ENCODE data around the gene SLC44A2.
"Not testable (repeated sequence)": the region's sequence is repeated elsewhere in the genome, so short reads cannot be mapped to it uniquely, and the experiment has no call there.

Gene SLC44A2

DNA sequence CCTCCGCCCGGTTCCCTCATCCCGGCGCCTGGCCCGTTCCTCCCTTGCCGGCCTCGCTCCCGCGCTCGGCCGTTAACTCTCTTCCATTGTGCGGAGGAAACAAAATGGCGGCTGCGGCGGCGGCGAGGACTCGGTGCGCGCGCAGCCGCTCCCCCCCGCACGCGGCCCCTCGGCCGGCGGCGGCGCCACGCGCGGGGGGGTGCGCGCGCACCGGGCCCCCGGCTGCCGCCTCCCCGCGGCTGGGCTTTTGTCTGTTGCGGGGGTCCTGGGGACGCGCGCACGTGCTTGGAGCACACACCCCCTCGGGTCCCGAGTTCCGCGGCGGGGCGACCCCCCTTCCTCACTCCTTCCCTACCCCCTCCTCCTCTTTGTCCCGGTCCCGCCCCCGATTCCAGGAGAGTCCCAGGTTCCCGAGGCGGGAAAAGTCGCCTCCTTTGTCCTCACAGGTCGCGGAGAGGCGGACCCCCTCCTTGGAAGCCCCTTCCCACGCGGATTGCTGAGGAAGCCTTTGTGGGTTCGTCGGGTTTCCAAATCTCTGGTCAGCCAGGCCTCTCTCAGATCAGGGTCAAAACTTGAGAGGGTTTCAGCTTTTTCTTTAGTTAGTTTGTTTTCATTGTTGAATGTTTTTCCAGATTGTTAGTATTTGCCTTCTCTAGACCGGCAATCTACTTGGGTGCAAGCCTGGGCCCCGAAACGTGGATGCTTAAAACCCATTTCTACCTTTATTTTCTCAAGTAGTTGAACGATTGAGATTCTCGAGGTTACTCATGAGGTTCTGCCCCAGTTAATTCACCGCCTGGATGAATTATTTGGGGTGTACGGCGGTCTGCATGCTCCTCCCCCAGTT, 29.5 kb downstream of the SLC44A2 start:
- H3K27ac Mint-ChIP-seq = peak overlapping the region; percentile 99
- H3K27me3 Mint-ChIP-seq = no peaks in the 10 kb centered on the region
- peak overlapping the region; percentile 94 for H3K4me3 Mint-ChIP-seq
- H3K36me3 Mint-ChIP-seq = peaks cover 17% of the 10 kb centered on the region
- H3K9me3 Mint-ChIP-seq = no peaks in the 10 kb centered on the region
- ATAC-seq = peak; percentile 17
- peaks cover 46% of the 10 kb centered on the region for H3K4me1 Mint-ChIP-seq

DNA sequence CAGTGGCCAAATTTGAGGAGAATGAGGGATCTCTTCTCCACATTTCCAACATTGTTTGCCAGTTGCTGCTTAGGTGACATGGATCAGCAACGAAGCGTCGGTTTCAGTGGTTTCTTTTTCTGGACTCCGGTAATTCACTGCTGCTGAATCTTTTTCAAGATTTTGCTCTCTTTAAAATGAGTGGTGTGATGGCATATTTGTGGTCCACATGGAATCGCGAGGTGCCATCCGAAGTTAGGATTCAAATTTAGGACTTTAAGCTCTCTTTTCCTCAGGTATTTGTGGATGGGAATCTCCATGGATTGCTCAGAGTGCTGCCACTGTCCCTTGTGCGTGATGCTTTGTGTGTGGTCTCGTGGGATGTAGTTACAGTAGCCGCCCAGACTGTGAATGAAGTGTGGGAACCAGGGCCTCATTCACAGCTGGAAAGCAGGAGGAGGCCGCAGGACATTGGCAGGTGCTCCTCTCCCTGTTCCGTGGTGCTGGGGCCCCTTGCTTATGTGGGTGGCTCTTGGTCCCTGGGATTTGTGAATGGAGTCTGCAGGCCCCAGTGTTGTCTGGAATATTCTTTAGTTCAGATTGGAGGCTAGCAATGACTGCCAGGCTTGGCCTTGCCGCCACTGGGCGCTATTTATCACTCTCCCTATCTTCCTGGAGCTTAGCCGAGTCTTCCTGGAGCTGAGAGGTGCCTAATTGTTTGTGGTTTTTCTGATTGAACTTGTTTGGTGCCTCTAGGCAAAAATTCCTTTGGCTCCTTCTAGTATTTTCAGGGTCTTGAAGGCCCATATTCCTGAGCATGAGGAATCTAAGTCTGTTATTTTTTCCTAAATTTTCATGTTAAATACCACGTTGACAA, 30.3 kb downstream of the SLC44A2 start:
- H3K9me3 Mint-ChIP-seq = no peaks in the 10 kb centered on the region
- peak overlapping the region; percentile 99 for H3K27ac Mint-ChIP-seq
- peaks cover 17% of the 10 kb centered on the region for H3K36me3 Mint-ChIP-seq
- H3K27me3 Mint-ChIP-seq = no peaks in the 10 kb centered on the region
- H3K4me1 Mint-ChIP-seq = peaks cover 54% of the 10 kb centered on the region
- ATAC-seq = no peak
- H3K4me3 Mint-ChIP-seq = peak overlapping the region; percentile 94

DNA sequence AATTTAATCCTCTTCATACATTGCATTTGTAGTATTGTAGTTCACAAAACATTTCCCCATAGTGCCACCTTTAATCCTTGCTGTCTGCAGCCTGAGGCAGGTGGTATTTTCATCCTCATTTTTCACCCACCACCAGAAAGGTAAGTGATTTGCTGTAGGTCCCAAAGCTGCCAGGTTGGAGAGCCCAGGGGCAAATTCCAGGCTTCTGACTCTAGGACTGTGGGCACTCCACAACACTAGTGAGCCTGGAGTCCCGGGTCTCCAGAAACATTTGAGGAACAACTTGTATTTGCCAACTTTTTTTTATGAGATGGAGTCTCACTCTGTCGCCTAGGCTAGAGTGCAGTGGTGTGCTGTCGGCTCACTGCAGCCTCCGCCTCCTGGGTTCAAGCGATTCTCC, 35.0 kb downstream of the SLC44A2 start:
- Mint-ChIP-seq H3K36me3 (peaks cover 17% of the 10 kb centered on the region), H3K27me3 (no peaks in the 10 kb centered on the region), H3K4me3 (no peak overlapping the region), H3K9me3 (no peaks in the 10 kb centered on the region), H3K4me1 (peaks cover 58% of the 10 kb centered on the region), H3K27ac (no peak overlapping the region)
- ATAC-seq = no peak

DNA sequence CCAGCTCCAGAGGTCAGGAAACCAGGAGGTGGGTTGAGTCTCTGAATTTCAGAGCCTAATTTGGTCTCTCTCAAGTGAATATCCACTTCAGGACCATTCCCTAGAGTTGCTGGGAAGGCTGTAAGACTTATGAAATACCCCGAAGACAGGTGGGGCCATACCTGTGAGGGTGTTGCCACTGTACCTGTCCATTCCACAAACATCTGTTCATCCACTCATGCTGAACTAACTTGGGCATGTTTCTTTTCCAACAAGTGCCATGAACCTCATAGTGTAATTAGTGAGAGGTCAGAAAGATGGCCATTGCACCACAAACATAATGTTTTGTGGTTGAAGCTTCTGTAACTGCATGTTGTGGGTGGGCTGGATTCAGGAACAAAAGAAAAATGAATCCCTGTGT, 36.6 kb downstream of the SLC44A2 start:
- peaks cover 52% of the 10 kb centered on the region for H3K4me1 Mint-ChIP-seq
- no peak overlapping the region for H3K4me3 Mint-ChIP-seq
- H3K27me3 Mint-ChIP-seq = no peaks in the 10 kb centered on the region
- H3K36me3 Mint-ChIP-seq = peaks cover 6% of the 10 kb centered on the region
- no peaks in the 10 kb centered on the region for H3K9me3 Mint-ChIP-seq
- H3K27ac Mint-ChIP-seq = peak overlapping the region; percentile 65
- ATAC-seq = no peak

DNA sequence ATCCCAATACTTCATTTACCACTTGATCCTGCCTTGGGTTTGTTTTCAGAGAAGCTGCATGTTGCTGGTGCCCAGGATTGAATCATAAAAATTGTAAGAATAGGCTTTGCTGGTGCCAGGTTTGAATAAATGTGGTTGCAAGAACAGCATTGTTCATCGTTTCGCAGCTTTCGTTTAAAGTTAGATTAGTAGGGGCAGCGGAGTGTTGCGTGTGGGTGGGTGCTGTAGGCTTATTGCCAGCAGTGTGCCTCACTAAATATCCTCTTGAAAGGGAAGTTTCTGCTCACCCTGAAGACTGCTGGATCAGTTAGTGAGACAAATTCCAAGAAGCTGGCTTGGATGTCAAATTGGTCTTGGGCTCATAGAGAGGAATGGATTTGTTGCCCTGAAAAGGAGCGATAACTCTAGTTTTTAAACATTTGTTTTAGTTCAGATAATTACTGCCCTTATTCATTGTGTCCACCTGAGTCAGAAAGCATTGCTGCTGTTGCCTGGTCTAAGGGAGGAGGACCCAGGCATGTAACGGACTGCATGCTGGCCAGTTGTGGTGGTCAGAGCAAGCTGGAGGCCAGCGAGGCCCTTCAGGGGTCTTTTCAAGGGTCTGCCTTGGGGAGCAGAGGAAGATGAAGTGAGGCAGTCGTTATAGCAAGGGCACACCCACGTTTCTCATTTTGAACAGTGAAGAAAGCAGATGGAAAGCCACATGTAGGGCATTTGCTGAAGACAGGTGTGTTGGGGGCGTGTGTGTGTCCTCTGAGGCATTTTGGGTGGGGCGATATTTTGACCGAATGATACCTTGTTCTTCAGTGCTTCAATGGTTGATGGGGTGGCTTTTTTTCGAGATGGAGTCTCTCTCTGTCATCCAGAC, 37.3 kb downstream of the SLC44A2 start:
- H3K4me3 Mint-ChIP-seq = peak overlapping the region; percentile 73
- H3K9me3 Mint-ChIP-seq = no peaks in the 10 kb centered on the region
- peak; percentile 20 for ATAC-seq
- peak overlapping the region; percentile 65 for H3K27ac Mint-ChIP-seq
- H3K36me3 Mint-ChIP-seq = no peaks in the 10 kb centered on the region
- peaks cover 52% of the 10 kb centered on the region for H3K4me1 Mint-ChIP-seq
- H3K27me3 Mint-ChIP-seq = no peaks in the 10 kb centered on the region

DNA sequence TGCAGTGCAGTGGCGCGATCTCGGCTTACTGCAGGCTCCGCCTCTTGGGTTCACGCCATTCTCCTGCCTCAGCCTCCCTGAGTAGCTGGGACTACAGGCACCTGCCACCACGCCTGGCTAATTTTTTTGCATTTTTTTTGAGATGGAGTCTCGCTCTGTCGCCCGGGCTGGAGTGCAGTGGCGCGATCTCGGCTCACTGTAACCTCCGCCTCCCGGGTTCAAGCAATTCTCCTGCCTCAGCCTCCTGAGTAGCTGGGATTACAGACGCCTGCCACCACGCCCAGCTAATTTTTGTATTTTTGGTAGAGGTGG, 37.9 kb downstream of the SLC44A2 start:
- not testable (repeated sequence) for H3K36me3 Mint-ChIP-seq, H3K9me3 Mint-ChIP-seq, H3K27me3 Mint-ChIP-seq
- H3K27ac Mint-ChIP-seq = peak overlapping the region; percentile 65
- H3K4me3 Mint-ChIP-seq = peak overlapping the region; percentile 73
- peak; percentile 34 for ATAC-seq
- H3K4me1 Mint-ChIP-seq = peaks cover 58% of the 10 kb centered on the region

DNA sequence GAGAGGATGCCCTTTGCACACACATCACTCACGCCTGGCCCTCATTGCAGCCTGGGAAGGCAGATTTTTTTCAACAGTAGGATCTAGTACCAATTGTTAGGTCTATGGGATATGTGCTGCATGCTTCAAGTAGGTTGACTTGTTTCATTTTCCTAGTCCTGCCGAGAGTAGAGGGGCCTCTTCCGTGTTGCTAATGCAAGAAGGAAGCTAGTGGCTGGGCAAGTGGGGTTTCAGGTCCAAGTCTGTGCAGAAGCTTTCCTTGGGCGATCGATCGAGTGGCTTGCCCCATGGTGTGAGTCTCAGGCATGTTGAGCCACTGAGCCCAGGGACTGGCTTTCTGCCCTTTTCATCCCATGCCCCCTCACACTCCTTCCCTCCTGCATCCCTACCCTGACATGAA, 42.5 kb downstream of the SLC44A2 start:
- Mint-ChIP-seq H3K4me1 (peaks cover 59% of the 10 kb centered on the region), H3K9me3 (no peaks in the 10 kb centered on the region)

DNA sequence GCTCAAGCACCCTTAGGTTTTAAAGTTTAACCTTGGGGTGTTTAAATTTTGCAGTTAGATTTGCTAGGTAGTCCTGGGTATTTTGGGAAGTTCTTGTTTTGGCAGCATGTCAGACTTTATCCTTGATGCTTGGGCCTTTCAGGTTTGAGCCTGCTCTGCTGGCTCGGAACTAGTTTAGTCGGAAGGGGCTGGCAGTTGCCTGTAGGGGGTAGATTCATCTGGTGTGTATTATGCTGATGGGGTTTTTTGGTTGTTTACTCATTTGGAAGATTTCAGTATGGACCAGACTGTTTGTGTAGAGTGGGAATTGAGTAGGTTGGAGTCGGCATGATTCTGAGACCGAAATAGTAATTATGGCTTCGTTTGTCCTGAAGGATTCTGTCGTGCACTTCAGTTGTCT, 43.9 kb downstream of the SLC44A2 start:
- Mint-ChIP-seq H3K27me3 (no peaks in the 10 kb centered on the region), H3K9me3 (no peaks in the 10 kb centered on the region), H3K36me3 (peaks cover 23% of the 10 kb centered on the region), H3K27ac (peak overlapping the region; percentile 71), H3K4me1 (peaks cover 48% of the 10 kb centered on the region), H3K4me3 (no peak overlapping the region)
- no peak for ATAC-seq

More for the DNA sequence above, 42.5 kb downstream of the SLC44A2 start:
- H3K27ac Mint-ChIP-seq = no peak overlapping the region
- H3K36me3 Mint-ChIP-seq = peaks cover 18% of the 10 kb centered on the region
- no peaks in the 10 kb centered on the region for H3K27me3 Mint-ChIP-seq
- H3K4me3 Mint-ChIP-seq = no peak overlapping the region
- ATAC-seq = peak; percentile 36

DNA sequence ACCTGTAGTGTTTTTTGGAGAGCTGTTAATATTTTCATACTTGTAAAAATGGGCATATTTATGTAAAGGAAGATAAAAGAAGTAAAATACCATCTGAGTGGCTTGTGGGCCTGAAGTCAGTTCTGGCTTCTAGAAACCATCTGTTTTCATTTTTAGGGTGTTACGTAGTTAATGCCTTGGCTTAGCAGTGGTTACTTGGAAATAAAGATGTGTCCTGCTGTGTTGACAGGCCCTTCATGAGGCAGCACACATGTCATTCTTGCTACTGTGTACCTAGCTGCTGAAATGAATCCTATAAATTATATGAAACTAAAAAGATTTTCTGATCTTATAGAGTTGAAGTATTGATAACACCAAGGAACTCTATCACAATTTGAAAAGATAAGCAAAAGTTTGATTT, 44.8 kb downstream of the SLC44A2 start:
- Mint-ChIP-seq H3K4me3 (no peak overlapping the region), H3K9me3 (no peaks in the 10 kb centered on the region), H3K36me3 (peaks cover 23% of the 10 kb centered on the region), H3K27me3 (no peaks in the 10 kb centered on the region), H3K27ac (peak overlapping the region; percentile 71), H3K4me1 (peaks cover 48% of the 10 kb centered on the region)
- ATAC-seq = no peak

DNA sequence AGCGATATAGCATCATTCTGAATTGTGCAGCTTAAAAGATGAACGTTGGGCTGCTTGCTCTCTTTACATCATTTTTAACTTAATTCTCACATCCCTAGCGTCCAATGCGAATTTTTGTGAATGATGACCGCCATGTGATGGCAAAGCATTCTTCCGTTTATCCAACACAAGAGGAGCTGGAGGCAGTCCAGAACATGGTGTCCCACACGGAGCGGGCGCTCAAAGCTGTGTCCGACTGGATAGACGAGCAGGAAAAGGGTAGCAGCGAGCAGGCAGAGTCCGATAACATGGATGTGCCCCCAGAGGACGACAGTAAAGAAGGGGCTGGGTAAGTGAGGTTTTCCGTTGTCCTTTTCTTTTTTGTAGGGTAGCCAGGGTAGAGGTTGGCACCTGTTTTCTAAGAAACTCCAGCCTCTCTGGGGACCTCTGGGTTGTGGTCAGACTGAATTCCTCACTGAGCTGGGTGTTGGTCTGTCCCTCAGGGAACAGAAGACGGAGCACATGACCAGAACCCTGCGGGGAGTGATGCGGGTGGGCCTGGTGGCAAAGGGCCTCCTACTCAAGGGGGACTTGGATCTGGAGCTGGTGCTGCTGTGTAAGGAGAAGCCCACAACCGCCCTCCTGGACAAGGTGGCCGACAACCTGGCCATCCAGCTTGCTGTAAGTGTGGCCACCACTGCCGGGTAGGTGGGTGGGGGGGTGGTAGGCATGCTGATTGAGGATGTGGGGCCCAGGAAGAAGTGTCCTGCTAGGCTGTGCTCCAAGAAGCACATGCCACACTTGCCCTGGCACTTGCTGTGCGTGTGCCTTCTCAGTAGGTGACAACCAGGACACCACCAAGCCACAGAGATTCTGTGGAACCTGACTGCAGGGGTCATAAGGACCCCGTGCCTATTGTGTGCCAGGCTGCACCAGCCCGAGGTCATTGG, 45.8 kb downstream of the SLC44A2 start:
- Mint-ChIP-seq H3K27me3 (no peaks in the 10 kb centered on the region), H3K4me1 (peaks cover 46% of the 10 kb centered on the region), H3K4me3 (no peak overlapping the region), H3K27ac (no peak overlapping the region), H3K9me3 (no peaks in the 10 kb centered on the region), H3K36me3 (peaks cover 32% of the 10 kb centered on the region)
- no peak for ATAC-seq

DNA sequence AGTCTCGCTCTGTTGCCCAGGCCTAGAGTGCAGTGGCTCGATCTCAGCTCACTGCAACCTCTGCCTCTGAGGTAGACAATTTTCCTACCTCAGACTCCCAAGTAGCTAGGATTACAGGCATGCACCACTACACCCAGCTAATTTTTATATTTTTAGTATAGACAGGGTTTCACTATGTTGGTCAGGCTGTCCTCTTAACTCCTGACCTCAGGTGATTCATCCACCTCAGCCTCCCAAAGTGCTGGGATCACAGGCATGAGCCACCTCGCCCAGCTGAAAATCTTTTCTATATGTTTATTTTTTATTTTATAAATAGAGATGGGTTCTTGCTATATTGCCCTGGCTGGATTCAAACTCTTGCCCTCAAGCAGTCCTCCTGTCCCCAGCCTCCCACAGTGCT, 46.6 kb downstream of the SLC44A2 start:
- not testable (repeated sequence) for ATAC-seq, H3K27ac Mint-ChIP-seq, H3K4me3 Mint-ChIP-seq, H3K27me3 Mint-ChIP-seq, H3K9me3 Mint-ChIP-seq
- H3K4me1 Mint-ChIP-seq = peaks cover 38% of the 10 kb centered on the region
- peaks cover 40% of the 10 kb centered on the region for H3K36me3 Mint-ChIP-seq

DNA sequence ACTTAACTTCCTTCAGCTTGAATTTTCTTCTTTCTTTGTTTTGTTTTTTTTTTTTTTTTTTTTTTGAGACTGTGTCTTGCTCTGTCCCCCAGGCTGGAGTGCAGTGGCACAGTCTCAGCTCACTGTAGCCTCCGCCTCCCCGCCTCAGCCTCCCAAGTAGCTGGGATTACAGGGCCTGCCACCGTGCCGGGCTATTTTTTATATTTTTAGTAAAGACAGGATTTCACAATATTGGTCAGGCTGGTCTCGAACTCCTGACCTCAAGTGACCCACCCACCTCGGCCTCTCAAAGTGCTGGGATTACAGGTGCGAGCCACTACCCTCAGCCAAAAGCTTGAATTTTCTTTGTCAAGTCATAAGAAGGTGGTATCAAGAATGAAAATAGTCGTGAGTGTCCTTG, 49.9 kb downstream of the SLC44A2 start:
- not testable (repeated sequence) for H3K9me3 Mint-ChIP-seq, H3K4me1 Mint-ChIP-seq, H3K4me3 Mint-ChIP-seq, H3K27ac Mint-ChIP-seq, H3K27me3 Mint-ChIP-seq, ATAC-seq
- peaks cover 56% of the 10 kb centered on the region for H3K36me3 Mint-ChIP-seq

DNA sequence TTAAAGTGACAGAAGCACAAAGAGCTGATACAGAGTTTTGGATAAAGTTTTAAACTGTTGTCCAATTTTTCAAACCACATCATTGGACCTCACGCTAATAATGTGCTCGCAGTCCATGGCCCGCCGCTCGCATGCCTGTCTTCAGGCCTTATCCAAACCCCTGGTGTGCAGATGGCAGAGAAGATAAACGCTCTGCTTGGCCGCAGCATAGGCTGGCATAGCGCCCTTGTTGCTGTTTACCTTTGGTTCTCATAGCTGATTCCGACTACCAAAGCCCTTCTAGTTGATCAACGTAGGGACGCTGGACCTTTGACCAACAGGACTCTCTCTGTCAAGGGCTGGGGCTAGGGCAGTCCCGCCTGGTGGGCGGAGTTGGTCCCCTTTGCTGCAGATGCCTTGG, 52.4 kb downstream of the SLC44A2 start:
- no peak for ATAC-seq
- Mint-ChIP-seq H3K4me1 (no peaks in the 10 kb centered on the region), H3K27ac (no peak overlapping the region), H3K27me3 (no peaks in the 10 kb centered on the region), H3K9me3 (no peaks in the 10 kb centered on the region), H3K36me3 (peaks cover 59% of the 10 kb centered on the region), H3K4me3 (no peak overlapping the region)

DNA sequence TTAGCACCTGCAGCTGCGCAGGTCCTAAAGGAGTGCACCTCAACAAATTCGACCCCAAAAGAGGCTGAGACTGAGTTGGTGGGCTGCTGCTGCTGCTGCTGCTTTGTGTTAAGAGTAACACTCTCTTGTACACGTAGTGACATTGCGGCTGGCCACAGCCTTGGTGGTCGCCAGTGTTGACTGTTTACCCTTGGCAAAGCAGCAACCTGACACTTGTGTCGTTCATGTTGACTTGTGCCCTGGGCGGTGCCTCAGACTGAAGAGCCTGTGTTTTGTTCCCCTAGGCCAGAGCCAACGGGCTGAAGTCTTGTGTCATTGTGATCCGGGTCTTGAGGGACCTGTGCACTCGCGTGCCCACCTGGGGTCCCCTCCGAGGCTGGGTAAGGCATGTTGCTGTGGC, 53.5 kb downstream of the SLC44A2 start:
- peaks cover 54% of the 10 kb centered on the region for H3K36me3 Mint-ChIP-seq
- no peak overlapping the region for H3K27ac Mint-ChIP-seq

More for the DNA sequence above, 53.5 kb downstream of the SLC44A2 start:
- Mint-ChIP-seq H3K27me3 (no peaks in the 10 kb centered on the region), H3K4me3 (no peak overlapping the region), H3K9me3 (no peaks in the 10 kb centered on the region), H3K4me1 (no peaks in the 10 kb centered on the region)
- no peak for ATAC-seq

Measured in stimulated activated memory B cell treated with anti-CD40 and anti-IgM and Interleukin-4, amounts not matched to agents 10 μg/mL and 1 μg/mL and 100 μg/mL, for 72 hours (primary cell).